Stomach (tissue), 9 donors: Measurements from ENCODE around the gene DEFB118. TPM values are rescaled to one million over a fixed set of nuclear protein-coding genes. Genes with fewer than 3 reads are reported as not detected.

ENCODE experiments used
- DNase-seq, 2 donors: peaks; one replicate each; pipeline versions ENCODE4 v3.0.0 to v3.0.0-alpha.2; 2013 to 2019
- H3K27ac ChIP-seq, 5 donors: fragments of 200-600 bp in 4 of 5; sonication (generic) in 4 of 5; one replicate each; pipeline ENCODE4 v1.5.1; 2013 to 2019; ENCODE audit warnings: mild to moderate bottlenecking in 1 of 5, moderate library complexity in 1 of 5
- H3K27me3 ChIP-seq, 3 donors: fragments of 200-600 bp; sonication (generic); one replicate each; pipeline ENCODE4 v1.5.1; 2017 to 2019; ENCODE audit warnings: mixed run types in 1 of 3
- H3K36me3 ChIP-seq, 4 donors: fragments of 200-600 bp; sonication (generic); 1 replicate in 3 of 4; 2 replicates in 1 of 4; pipeline ENCODE4 v1.5.1; 2016 to 2019
- H3K4me1 ChIP-seq, 4 donors: fragments of 200-600 bp; sonication (generic); one replicate each; pipeline ENCODE4 v1.5.1; 2016 to 2019
- H3K4me3 ChIP-seq, 4 donors: fragments of 200-600 bp; sonication (generic) in 3 of 4; one replicate each; pipeline ENCODE4 v1.5.1; 2016 to 2019; ENCODE audit warnings: mild to moderate bottlenecking in 1 of 4
- H3K9me3 ChIP-seq, 4 donors: fragments of 200-600 bp; sonication (generic); one replicate each; pipeline ENCODE4 v1.5.1; 2016 to 2019
- CTCF ChIP-seq, 7 experiments: fragments of 450-650 bp in 4 of 7; fragments of 200-600 bp in 3 of 7; sonication (generic) in 3 of 7; IDR thresholded peaks; one replicate each; pipeline ENCODE4 v1.5.1; 2016 to 2019; ENCODE audit warnings: antibody characterized with exemption in 7 of 7, control low read depth in 2 of 7, mild to moderate bottlenecking in 1 of 7
- EP300 ChIP-seq: sonication (generic); formaldehyde crosslinking; IDR thresholded peaks from one replicate; pipeline ENCODE4 v1.6.1; 2017; ENCODE audit warnings: antibody characterized with exemption
- POLR2A ChIP-seq, 4 donors: fragments of 450-650 bp; IDR thresholded peaks; one replicate each; pipeline ENCODE4 v1.6.1; 2016; ENCODE audit warnings: antibody characterized with exemption in 4 of 4, control low read depth in 2 of 4, mild to moderate bottlenecking in 1 of 4, moderate library complexity in 1 of 4
- POLR2AphosphoS5 ChIP-seq, 3 donors: sonication (generic); formaldehyde crosslinking; IDR thresholded peaks; one replicate each; pipeline ENCODE4 v1.6.1; 2016; ENCODE audit warnings: antibody characterized with exemption in 3 of 3
- WGBS, 5 donors: extraction: QIAGEN DNeasy Blood & Tissue Kit in 3 of 5; methylation state at CpG; one replicate each; pipeline versions ENCODE4 v1.1.5 to v1.1.7; 2013 to 2018; 5-methylcytosine and 5-hydroxymethylcytosine counted together
- intact Hi-C: fragments of 100-400 bp; cut with DNase I; formaldehyde crosslinking; loops from one replicate; pipeline ENCODE4 v1.15.1; 2023; ENCODE audit warnings: low total_unique reads
- polyA plus RNA-seq, 3 donors: library from polyadenylated mRNA; stranded (reverse); fragments of 200-250 nt; gene quantifications; one replicate each; pipeline ENCODE4 v1.2.3, GENCODE V29; 2013
- small RNA-seq, 4 donors: library from RNA; depleted of rRNA; stranded (forward); fragments of <200 nt; gene quantifications; one replicate each; pipeline ENCODE3, GENCODE V24; 2016
- total RNA-seq, 5 donors: library from RNA; depleted of rRNA; stranded (reverse); fragments of >200 nt; gene quantifications; one replicate each; pipeline versions ENCODE4 v1.1.0 to v1.2.3, GENCODE V29; 2014 to 2016
- donor health status: healthy with polysubstance abuse.
- donor health status: Bipolar disorder and iron deficiency.
- donor health status: healthy.

The DEFB118 gene
- total and polyA plus RNA-seq, 8 donors: not detected

GRCh38 chr20:31414381-31414780, 46.0 kb downstream of the DEFB118 start:
- no peak overlapping the region for H3K4me3 ChIP-seq
- peaks cover 0 to 4% (median 0%) of the 10 kb centered on the region in 3 donors for H3K27me3 ChIP-seq
- peaks cover 0 to 5% (median 0%) of the 10 kb centered on the region in 4 donors for H3K9me3 ChIP-seq
- no peaks in the 10 kb centered on the region for H3K36me3 ChIP-seq
- no peaks in the 10 kb centered on the region for H3K4me1 ChIP-seq
- no peak for DNase-seq
- TF ChIP-seq POLR2A (IDR thresholded peaks at IDR 0.05): no peak
- no peak for TF ChIP-seq EP300
- no peak for TF ChIP-seq POLR2AphosphoS5 (IDR thresholded peaks at IDR 0.05)
- no peak for TF ChIP-seq CTCF (IDR thresholded peaks at IDR 0.05)
- WGBS, 5 donors: 66 to 73% (median 73%) methylated on average over 6 of the region's 6 CpGs
- H3K27ac ChIP-seq: no peak overlapping the region
- intact Hi-C loops: no loop called here

- Histone ChIP-seq H3K27ac (no peak overlapping the region), H3K4me1 (no peaks in the 10 kb centered on the region), H3K36me3 (no peaks in the 10 kb centered on the region), H3K9me3 (no peaks in the 10 kb centered on the region), H3K4me3 (no peak overlapping the region), H3K27me3 (no peaks in the 10 kb centered on the region)
- DNase-seq: no peak
- 82 to 91% (median 87%) methylated on average over 2 of the region's 2 CpGs for WGBS, 5 donors
- no peak for TF ChIP-seq POLR2A (IDR thresholded peaks at IDR 0.05)
- TF ChIP-seq POLR2AphosphoS5 (IDR thresholded peaks at IDR 0.05): no peak
- no peak for TF ChIP-seq EP300
- TF ChIP-seq CTCF (IDR thresholded peaks at IDR 0.05): no peak
- intact Hi-C loops: no loop called here
These were observed 47.3 kb downstream of the DEFB118 start for GRCh38 chr20:31415653-31416052.

- no peaks in the 10 kb centered on the region for H3K9me3 ChIP-seq
These were observed 49.9 kb downstream of the DEFB118 start for GRCh38 chr20:31418307-31418706.

More at GRCh38 chr20:31418307-31418706, 49.9 kb downstream of the DEFB118 start:
- intact Hi-C loops: no loop called here
- H3K27ac ChIP-seq: no peak overlapping the region
- no peak for DNase-seq
- H3K27me3 ChIP-seq: no peaks in the 10 kb centered on the region
- H3K36me3 ChIP-seq: no peaks in the 10 kb centered on the region
- H3K4me1 ChIP-seq: no peaks in the 10 kb centered on the region
- no peak overlapping the region for H3K4me3 ChIP-seq
- TF ChIP-seq POLR2A (IDR thresholded peaks at IDR 0.05): no peak
- no peak for TF ChIP-seq POLR2AphosphoS5 (IDR thresholded peaks at IDR 0.05)
- TF ChIP-seq CTCF (IDR thresholded peaks at IDR 0.05): no peak
- no peak for TF ChIP-seq EP300
- WGBS, 5 donors: 75 to 88% (median 85%) methylated on average over 7 of the region's 7 CpGs

Small RNAs within 50 kb of the gene (small RNA-seq; reads per million reads assigned to genes)
- gene DEFB117 (0 reads per million in 4 donors), gene RF00561 (0 to 0.10 (median 0) reads per million in 4 donors), gene RNA5SP480 (0 reads per million in 4 donors)

Other genes with a start within 250 kb of the DEFB118 start
- not detected for gene DEFB115, start 110.9 kb upstream of the DEFB118 start, total RNA-seq
- gene DEFB115, start 110.9 kb upstream of the DEFB118 start, polyA plus RNA-seq: not detected
- not detected for gene DEFB116, start 60.0 kb upstream of the DEFB118 start, total RNA-seq
- gene DEFB116, start 60.0 kb upstream of the DEFB118 start, polyA plus RNA-seq: not detected
- not detected for gene DEFB119, start 22.0 kb downstream of the DEFB118 start, total RNA-seq
- not detected for gene DEFB119, start 22.0 kb downstream of the DEFB118 start, polyA plus RNA-seq
- not detected for gene DEFB121, start 37.6 kb downstream of the DEFB118 start, total RNA-seq
- not detected for gene DEFB121, start 37.6 kb downstream of the DEFB118 start, polyA plus RNA-seq
- not detected for gene DEFB123, start 72.0 kb downstream of the DEFB118 start, total RNA-seq
- gene DEFB123, start 72.0 kb downstream of the DEFB118 start, polyA plus RNA-seq: not detected
- 1 to 10 TPM in 1 of 5 donors, not detected in 4; 1.1 TPM for gene DEFB124, start 106.5 kb downstream of the DEFB118 start, total RNA-seq
- under 1 TPM in 1 of 3 donors, not detected in 2; 0.28 TPM for gene DEFB124, start 106.5 kb downstream of the DEFB118 start, polyA plus RNA-seq
- gene REM1, start 106.7 kb downstream of the DEFB118 start, total RNA-seq: 1 to 10 TPM in 2 of 5 donors, not detected in 3; 1.3 to 1.6 TPM
- gene REM1, start 106.7 kb downstream of the DEFB118 start, polyA plus RNA-seq: 1 to 10 TPM; 1.1 to 2.1 (median 1.1) TPM
- 100 to 1,000 TPM in 1 of 5 donors, 10 to 100 TPM in 4; 10.7 to 103 (median 56.9) TPM for gene HM13, start 145.8 kb downstream of the DEFB118 start, total RNA-seq
- gene HM13, start 145.8 kb downstream of the DEFB118 start, polyA plus RNA-seq: 100 to 1,000 TPM; 119 to 181 (median 165) TPM
- gene ID1, start 236.7 kb downstream of the DEFB118 start, total RNA-seq: 100 to 1,000 TPM; 315 to 475 (median 378) TPM
- 100 to 1,000 TPM; 168 to 585 (median 350) TPM for gene ID1, start 236.7 kb downstream of the DEFB118 start, polyA plus RNA-seq